Measurements from ENCODE around the gene CIPC. TPM values are rescaled to one million over a fixed set of nuclear protein-coding genes. Genes with fewer than 3 reads are reported as not detected.

The CIPC gene
- total and polyA plus RNA-seq, 2 of the 4 experiments (the other 2 are of a cell fraction) = 6.6 to 12.9 TPM

DNA sequence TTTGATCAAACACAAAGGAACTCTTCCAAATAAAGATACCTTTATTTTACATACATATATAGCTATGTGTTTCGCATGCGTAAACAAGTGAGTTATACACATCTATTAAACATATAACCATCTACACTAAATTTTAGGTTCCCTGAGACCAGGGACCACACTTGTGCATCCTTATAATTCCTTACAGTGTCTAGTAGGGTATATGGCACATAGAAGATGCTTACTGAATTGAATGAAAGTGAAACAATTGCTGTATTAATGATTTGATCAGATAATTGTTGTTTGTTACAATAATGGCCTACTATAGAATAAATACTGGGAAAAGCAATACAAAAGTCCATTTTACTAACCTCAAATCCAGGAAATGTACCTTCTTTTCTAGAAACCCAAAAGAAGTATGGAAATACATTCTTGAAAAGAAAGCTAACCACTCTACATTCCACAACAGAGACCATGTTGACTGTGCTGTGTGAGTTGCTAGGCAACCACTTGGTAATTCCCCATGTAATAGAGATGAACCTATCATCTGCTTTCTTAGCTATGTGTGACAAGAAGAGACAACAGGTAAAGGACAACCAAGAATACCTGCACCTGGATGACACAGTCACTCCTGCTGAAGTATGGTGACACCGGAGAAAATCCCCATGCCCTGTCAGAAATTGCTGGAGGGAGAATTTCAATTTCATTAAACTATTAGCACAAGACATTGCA is 11.9 kb upstream of the CIPC start:
- H3K9me3 ChIP-seq (ENCODE audit: control insufficient read depth, insufficient read depth, low read length) = peaks cover 3% of the 10 kb centered on the region
- H2BK20ac ChIP-seq (ENCODE audit: low read depth, low read length) = no peak overlapping the region
- ChIA-PET POLR2A (ENCODE audit: unreplicated experiment) (interaction anchor here (0.5 kb wide), 1 partner anchor 663 kb away, joined by 3 read pairs; no protein-coding TSS in a partner anchor), CTCF (interaction anchor here (0.8 to 1.8 kb wide), 3 partner anchors 8 to 210 kb away, joined by 3 to 8 read pairs (median 4); no protein-coding TSS in a partner anchor)
- H3K4me3 ChIP-seq (ENCODE audit: insufficient read depth, low read depth, low read length) = no peak overlapping the region
- peaks cover 24% of the 10 kb centered on the region for H3K27me3 ChIP-seq (ENCODE audit: control insufficient read depth, insufficient read depth, low read length)
- no peak for TF ChIP-seq SMC3 (IDR thresholded peaks at IDR 0.05; ENCODE audit: low read depth, low read length)
- TF ChIP-seq CEBPB (IDR thresholded peaks at IDR 0.05; ENCODE audit: low read depth, low read length) = no peak
- TF ChIP-seq POLR2A (IDR thresholded peaks at IDR 0.05; ENCODE audit: low read depth, low read length) = no peak
- TF ChIP-seq CHD1 (IDR thresholded peaks at IDR 0.05; ENCODE audit: low read depth, low read length) = no peak
- TF ChIP-seq NFE2L2 (IDR thresholded peaks at IDR 0.05; ENCODE audit: low read depth, low read length) = no peak
- TF ChIP-seq RAD21 (IDR thresholded peaks at IDR 0.05; ENCODE audit: low read length) = no peak
- TF ChIP-seq RFX5 (IDR thresholded peaks at IDR 0.05; ENCODE audit: low read depth, low read length) = no peak
- no peak for TF ChIP-seq RCOR1 (IDR thresholded peaks at IDR 0.05; ENCODE audit: insufficient replicate concordance, low read length)
- TF ChIP-seq, protein P1, sequence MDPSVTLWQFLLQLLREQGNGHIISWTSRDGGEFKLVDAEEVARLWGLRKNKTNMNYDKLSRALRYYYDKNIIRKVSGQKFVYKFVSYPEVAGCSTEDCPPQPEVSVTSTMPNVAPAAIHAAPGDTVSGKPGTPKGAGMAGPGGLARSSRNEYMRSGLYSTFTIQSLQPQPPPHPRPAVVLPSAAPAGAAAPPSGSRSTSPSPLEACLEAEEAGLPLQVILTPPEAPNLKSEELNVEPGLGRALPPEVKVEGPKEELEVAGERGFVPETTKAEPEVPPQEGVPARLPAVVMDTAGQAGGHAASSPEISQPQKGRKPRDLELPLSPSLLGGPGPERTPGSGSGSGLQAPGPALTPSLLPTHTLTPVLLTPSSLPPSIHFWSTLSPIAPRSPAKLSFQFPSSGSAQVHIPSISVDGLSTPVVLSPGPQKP (IDR thresholded peaks at IDR 0.05; ENCODE audit: borderline replicate concordance, low read depth, low read length) = no peak
- TF ChIP-seq MAZ (IDR thresholded peaks at IDR 0.05; ENCODE audit: borderline replicate concordance, low read depth, low read length) = no peak
- no peak for TF ChIP-seq MXI1 (IDR thresholded peaks at IDR 0.05; ENCODE audit: borderline replicate concordance, low read depth, low read length)
- TF ChIP-seq, protein P2, sequence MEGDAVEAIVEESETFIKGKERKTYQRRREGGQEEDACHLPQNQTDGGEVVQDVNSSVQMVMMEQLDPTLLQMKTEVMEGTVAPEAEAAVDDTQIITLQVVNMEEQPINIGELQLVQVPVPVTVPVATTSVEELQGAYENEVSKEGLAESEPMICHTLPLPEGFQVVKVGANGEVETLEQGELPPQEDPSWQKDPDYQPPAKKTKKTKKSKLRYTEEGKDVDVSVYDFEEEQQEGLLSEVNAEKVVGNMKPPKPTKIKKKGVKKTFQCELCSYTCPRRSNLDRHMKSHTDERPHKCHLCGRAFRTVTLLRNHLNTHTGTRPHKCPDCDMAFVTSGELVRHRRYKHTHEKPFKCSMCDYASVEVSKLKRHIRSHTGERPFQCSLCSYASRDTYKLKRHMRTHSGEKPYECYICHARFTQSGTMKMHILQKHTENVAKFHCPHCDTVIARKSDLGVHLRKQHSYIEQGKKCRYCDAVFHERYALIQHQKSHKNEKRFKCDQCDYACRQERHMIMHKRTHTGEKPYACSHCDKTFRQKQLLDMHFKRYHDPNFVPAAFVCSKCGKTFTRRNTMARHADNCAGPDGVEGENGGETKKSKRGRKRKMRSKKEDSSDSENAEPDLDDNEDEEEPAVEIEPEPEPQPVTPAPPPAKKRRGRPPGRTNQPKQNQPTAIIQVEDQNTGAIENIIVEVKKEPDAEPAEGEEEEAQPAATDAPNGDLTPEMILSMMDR (conservative IDR thresholded peaks at IDR 0.05; ENCODE audit: low read depth, low read length) = no peak
- intact Hi-C loops (cut with micrococcal nuclease) = no loop called here
- H3K27ac ChIP-seq (ENCODE audit: insufficient read depth, low read length) = no peak overlapping the region
- H2BK5ac ChIP-seq (ENCODE audit: low read depth, low read length, poor library complexity, severe bottlenecking) = no peak overlapping the region
- ATAC-seq (ENCODE audit: low read depth) (no peak), DNase-seq (peak; percentile 54)
- H4K8ac ChIP-seq (ENCODE audit: low read depth in 2 of 2, low read length in 2 of 2) = no peak overlapping the region
- no peak overlapping the region for H3K18ac ChIP-seq (ENCODE audit: low read depth, low read length)
- no peak overlapping the region for H2AK5ac ChIP-seq (ENCODE audit: low read depth, low read length)
- no peak overlapping the region for H4K91ac ChIP-seq (ENCODE audit: insufficient read depth, low read depth, low read length)
- H3K14ac ChIP-seq (replicated peaks; ENCODE audit: low read depth, low read length) = no peak overlapping the region
- no peaks in the 10 kb centered on the region for H3K4me1 ChIP-seq (ENCODE audit: control insufficient read depth, insufficient read depth, low read length)
- in situ Hi-C loops (cut with MboI; ENCODE audit: low sequenced_read_pairs) = no loop called here
- no CpG with 5 or more reads among the region's 3 CpGs for WGBS, 2 experiments (ENCODE audit: extremely low coverage in 2 of 2, insufficient read length in 1 of 2)
- H3K9me1 ChIP-seq (ENCODE audit: insufficient read depth, low read length) = no peaks in the 10 kb centered on the region
- no peaks in the 10 kb centered on the region for H3K36me3 ChIP-seq (ENCODE audit: control insufficient read depth, insufficient read depth, low read length)
- no peak overlapping the region for H3K56ac ChIP-seq (ENCODE audit: extremely low read depth, insufficient read depth, low read length)
- no peak overlapping the region for H3K4ac ChIP-seq (ENCODE audit: low read depth, low read length)
- no peak overlapping the region for H2BK120ac ChIP-seq (ENCODE audit: low read depth, low read length)
- no peaks in the 10 kb centered on the region for H3K79me1 ChIP-seq (ENCODE audit: low read depth in 1 of 2, low read length in 2 of 2)
- no peak overlapping the region for H2BK15ac ChIP-seq (ENCODE audit: low read depth, low read length)
- H3K4me2 ChIP-seq (ENCODE audit: low read depth, low read length) = no peak overlapping the region
- no TSS peak for BruUV-seq (replicated peaks)
- H4K5ac ChIP-seq (ENCODE audit: low read depth, low read length) = no peak overlapping the region
- no peak overlapping the region for H2AFZ ChIP-seq (replicated peaks; ENCODE audit: low read length, poor library complexity)
- no peak overlapping the region for H2AK9ac ChIP-seq (replicated peaks; ENCODE audit: low read depth, low read length, poor library complexity)
- no peak overlapping the region for H3K9ac ChIP-seq (ENCODE audit: low read depth, low read length)
- H3K23ac ChIP-seq (ENCODE audit: low read depth, low read length) = no peak overlapping the region
- dilution Hi-C loops (cut with HindIII; ENCODE audit: low sequenced_read_pairs, unreplicated experiment) = loop anchor here (25.0 kb wide), 1 partner anchor 199 kb away; no protein-coding TSS in a partner anchor
- H4K20me1 ChIP-seq (ENCODE audit: insufficient read depth, low read length) = no peaks in the 10 kb centered on the region

Data from IMR-90 (cell line).